Measurements from ENCODE around the gene RIGI.
"Not testable (repeated sequence)": the region's sequence is repeated elsewhere in the genome, so short reads cannot be mapped to it uniquely, and the experiment has no call there.

RIGI gene

DNA sequence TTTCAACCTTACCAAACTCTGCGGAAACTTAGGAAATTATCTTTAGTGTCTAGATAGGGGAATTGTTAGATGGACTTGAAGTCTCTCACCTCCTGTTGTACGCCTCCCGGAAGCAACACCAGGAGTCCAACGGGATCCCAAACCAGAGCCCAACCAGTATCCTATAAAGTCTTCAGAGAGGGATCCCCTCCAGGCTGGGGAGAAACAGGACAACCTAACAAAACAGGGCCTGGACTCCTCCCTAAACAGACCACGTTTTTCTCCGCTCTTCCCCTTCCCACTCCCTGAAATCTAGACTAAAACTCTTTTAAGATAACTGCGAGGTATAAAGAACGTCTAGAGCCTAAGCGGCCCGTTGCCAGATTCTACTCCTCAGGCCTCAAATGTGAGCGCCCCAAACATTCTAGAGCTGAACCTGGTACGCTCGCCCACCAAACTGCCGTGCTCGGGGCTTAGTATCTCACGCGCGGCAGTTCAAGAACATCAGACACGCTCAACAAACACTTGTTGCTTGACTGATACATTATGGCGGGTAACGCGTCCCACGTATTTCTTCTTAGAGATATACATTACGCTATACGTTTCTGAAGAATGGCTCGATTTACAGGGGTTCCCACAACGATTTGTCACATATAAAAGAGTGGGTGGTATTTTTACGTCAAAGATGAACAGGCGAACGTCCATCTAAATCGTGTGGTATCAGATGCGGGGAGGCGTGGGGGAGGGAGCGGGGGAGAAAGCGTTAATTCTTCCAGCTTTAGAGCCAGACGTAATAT, 25.5 kb upstream of the RIGI start:
- peak overlapping the region; percentile 96 for H2AFZ ChIP-seq (ENCODE audit: low read depth, low read length)
- H3K27me3 ChIP-seq (ENCODE audit: insufficient read depth, low read length): no peaks in the 10 kb centered on the region
- H3K4me1 ChIP-seq (ENCODE audit: insufficient read depth, low read length): peaks cover 12% of the 10 kb centered on the region
- peaks cover 3% of the 10 kb centered on the region for H3K9me3 ChIP-seq (ENCODE audit: low read length)
- peak overlapping the region; percentile 98 for H3K4me3 ChIP-seq (ENCODE audit: low read length)
- H3K36me3 ChIP-seq (ENCODE audit: insufficient read depth, low read length): peaks cover 20% of the 10 kb centered on the region

GRCh38 chr9:32550562-32551275, 24.7 kb upstream of the RIGI start:
- H3K36me3 ChIP-seq (ENCODE audit: insufficient read depth, low read length): peaks cover 17% of the 10 kb centered on the region
- H3K27me3 ChIP-seq (ENCODE audit: insufficient read depth, low read length): no peaks in the 10 kb centered on the region
- peaks cover 12% of the 10 kb centered on the region for H3K4me1 ChIP-seq (ENCODE audit: insufficient read depth, low read length)
- H3K9me3 ChIP-seq (ENCODE audit: low read length): peaks cover 3% of the 10 kb centered on the region
- peak overlapping the region; percentile 96 for H2AFZ ChIP-seq (ENCODE audit: low read depth, low read length)
- H3K4me3 ChIP-seq (ENCODE audit: low read length): peak overlapping the region; percentile 98

GRCh38 chr9:32550150-32550561, 24.2 kb upstream of the RIGI start:
- peak overlapping the region; percentile 98 for H3K4me3 ChIP-seq (ENCODE audit: low read length)
- no peaks in the 10 kb centered on the region for H3K27me3 ChIP-seq (ENCODE audit: insufficient read depth, low read length)
- H3K9me3 ChIP-seq (ENCODE audit: low read length): peaks cover 3% of the 10 kb centered on the region
- H3K4me1 ChIP-seq (ENCODE audit: insufficient read depth, low read length): peaks cover 12% of the 10 kb centered on the region
- peaks cover 12% of the 10 kb centered on the region for H3K36me3 ChIP-seq (ENCODE audit: insufficient read depth, low read length)
- H2AFZ ChIP-seq (ENCODE audit: low read depth, low read length): no peak overlapping the region

- H3K36me3 ChIP-seq (ENCODE audit: insufficient read depth, low read length): peaks cover 25% of the 10 kb centered on the region
- not testable (repeated sequence) for H3K4me3 ChIP-seq (ENCODE audit: low read length); H2AFZ ChIP-seq (ENCODE audit: low read depth, low read length); H3K27me3 ChIP-seq (ENCODE audit: insufficient read depth, low read length); H3K4me1 ChIP-seq (ENCODE audit: insufficient read depth, low read length); H3K9me3 ChIP-seq (ENCODE audit: low read length)
These were observed 22.2 kb upstream of the RIGI start for GRCh38 chr9:32548213-32548612.

- Histone ChIP-seq H3K9me3 (ENCODE audit: low read length) (peaks cover 3% of the 10 kb centered on the region), H2AFZ (ENCODE audit: low read depth, low read length) (no peak overlapping the region), H3K36me3 (ENCODE audit: insufficient read depth, low read length) (peaks cover 45% of the 10 kb centered on the region), H3K4me1 (ENCODE audit: insufficient read depth, low read length) (peaks cover 6% of the 10 kb centered on the region), H3K4me3 (ENCODE audit: low read length) (no peak overlapping the region), H3K27me3 (ENCODE audit: insufficient read depth, low read length) (no peaks in the 10 kb centered on the region)
These were observed 19.9 kb upstream of the RIGI start for GRCh38 chr9:32545884-32546283.

- no peaks in the 10 kb centered on the region for H3K4me1 ChIP-seq (ENCODE audit: insufficient read depth, low read length)
- no peak overlapping the region for H3K4me3 ChIP-seq (ENCODE audit: low read length)
- no peaks in the 10 kb centered on the region for H3K9me3 ChIP-seq (ENCODE audit: low read length)
- peaks cover 46% of the 10 kb centered on the region for H3K36me3 ChIP-seq (ENCODE audit: insufficient read depth, low read length)
- no peaks in the 10 kb centered on the region for H3K27me3 ChIP-seq (ENCODE audit: insufficient read depth, low read length)
- no peak overlapping the region for H2AFZ ChIP-seq (ENCODE audit: low read depth, low read length)
These were observed 17.1 kb upstream of the RIGI start for GRCh38 chr9:32543047-32543446.

GRCh38 chr9:32533816-32534215, 7.8 kb upstream of the RIGI start:
- Histone ChIP-seq H3K36me3 (ENCODE audit: insufficient read depth, low read length) (no peaks in the 10 kb centered on the region), H3K4me1 (ENCODE audit: insufficient read depth, low read length) (no peaks in the 10 kb centered on the region), H3K4me3 (ENCODE audit: low read length) (no peak overlapping the region), H2AFZ (ENCODE audit: low read depth, low read length) (no peak overlapping the region), H3K27me3 (ENCODE audit: insufficient read depth, low read length) (no peaks in the 10 kb centered on the region), H3K9me3 (ENCODE audit: low read length) (no peaks in the 10 kb centered on the region)

DNA sequence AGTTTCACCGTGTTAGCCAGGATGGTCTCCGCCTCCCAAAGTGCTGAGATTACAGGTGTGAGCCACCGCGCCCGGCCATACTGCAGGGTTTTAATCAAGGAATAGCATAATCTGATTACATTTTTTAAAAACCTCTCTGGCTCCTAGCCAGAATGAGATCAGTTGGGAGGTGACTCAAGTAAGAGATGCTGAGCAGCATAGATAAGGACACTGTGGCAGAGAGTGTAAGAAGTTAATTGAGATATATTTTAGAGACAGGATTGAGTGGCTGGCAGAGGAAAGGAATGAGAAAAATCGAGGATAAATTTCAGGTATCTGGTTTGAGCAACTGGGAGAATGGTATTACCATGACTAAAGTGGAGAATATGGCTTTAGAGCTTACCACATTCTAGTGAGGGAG, 7.3 kb upstream of the RIGI start:
- H3K4me1 ChIP-seq (ENCODE audit: insufficient read depth, low read length): no peaks in the 10 kb centered on the region
- H3K4me3 ChIP-seq (ENCODE audit: low read length): no peak overlapping the region
- no peak overlapping the region for H2AFZ ChIP-seq (ENCODE audit: low read depth, low read length)
- H3K27me3 ChIP-seq (ENCODE audit: insufficient read depth, low read length): no peaks in the 10 kb centered on the region
- no peaks in the 10 kb centered on the region for H3K9me3 ChIP-seq (ENCODE audit: low read length)
- H3K36me3 ChIP-seq (ENCODE audit: insufficient read depth, low read length): no peaks in the 10 kb centered on the region

DNA sequence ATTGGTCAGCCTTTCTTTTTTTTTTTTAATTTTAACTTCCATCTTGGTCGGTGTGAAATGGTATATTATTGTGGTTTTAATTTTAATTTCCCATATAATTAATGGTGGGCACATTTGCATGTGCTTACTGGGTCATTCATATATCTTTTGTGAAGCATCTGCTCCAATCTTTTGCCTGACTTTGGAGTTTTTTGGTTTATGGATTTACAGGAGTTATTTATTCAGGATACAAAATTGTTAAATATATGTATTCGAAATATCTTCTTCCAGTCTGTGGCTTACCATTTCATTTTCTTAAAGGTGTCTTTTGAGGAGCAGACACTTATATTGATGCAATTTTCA, 682 bp upstream of the RIGI start:
- H3K4me3 ChIP-seq (ENCODE audit: low read length): peak overlapping the region; percentile 90
- no peaks in the 10 kb centered on the region for H3K27me3 ChIP-seq (ENCODE audit: insufficient read depth, low read length)
- H3K36me3 ChIP-seq (ENCODE audit: insufficient read depth, low read length): no peaks in the 10 kb centered on the region
- no peaks in the 10 kb centered on the region for H3K9me3 ChIP-seq (ENCODE audit: low read length)
- H2AFZ ChIP-seq (ENCODE audit: low read depth, low read length): peak overlapping the region; percentile 58
- peaks cover 22% of the 10 kb centered on the region for H3K4me1 ChIP-seq (ENCODE audit: insufficient read depth, low read length)

GRCh38 chr9:32525709-32526030, 326 bp downstream of the RIGI start:
- Histone ChIP-seq H3K4me1 (ENCODE audit: insufficient read depth, low read length) (peaks cover 22% of the 10 kb centered on the region), H3K36me3 (ENCODE audit: insufficient read depth, low read length) (no peaks in the 10 kb centered on the region), H3K9me3 (ENCODE audit: low read length) (no peaks in the 10 kb centered on the region), H3K27me3 (ENCODE audit: insufficient read depth, low read length) (no peaks in the 10 kb centered on the region), H3K4me3 (ENCODE audit: low read length) (peak overlapping the region; percentile 90), H2AFZ (ENCODE audit: low read depth, low read length) (peak overlapping the region; percentile 58)

GRCh38 chr9:32524892-32525708, 896 bp downstream of the RIGI start:
- H3K36me3 ChIP-seq (ENCODE audit: insufficient read depth, low read length): no peaks in the 10 kb centered on the region

DNA sequence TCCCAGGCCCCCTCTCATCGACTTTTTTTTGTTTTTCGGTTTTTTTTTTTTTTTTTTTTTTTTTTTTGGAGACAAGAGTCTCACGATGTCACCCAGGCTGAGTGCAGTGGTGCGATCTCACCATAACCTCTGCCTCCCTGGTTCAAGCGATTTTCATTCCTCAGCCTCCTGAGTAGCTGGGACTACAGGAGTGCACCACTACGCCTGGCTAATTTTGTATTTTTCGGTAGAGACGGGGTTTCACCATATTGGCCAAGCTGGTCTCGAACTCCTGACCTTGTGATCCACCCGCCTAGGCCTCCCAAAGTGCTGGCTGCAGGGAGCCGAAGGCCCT, 1.5 kb downstream of the RIGI start:
- not testable (repeated sequence) for H3K36me3 ChIP-seq (ENCODE audit: insufficient read depth, low read length); H2AFZ ChIP-seq (ENCODE audit: low read depth, low read length); H3K9me3 ChIP-seq (ENCODE audit: low read length); H3K27me3 ChIP-seq (ENCODE audit: insufficient read depth, low read length); H3K4me3 ChIP-seq (ENCODE audit: low read length)
- H3K4me1 ChIP-seq (ENCODE audit: insufficient read depth, low read length): peaks cover 22% of the 10 kb centered on the region

More at GRCh38 chr9:32524892-32525708, 896 bp downstream of the RIGI start:
- Histone ChIP-seq H3K9me3 (ENCODE audit: low read length) (no peaks in the 10 kb centered on the region), H3K4me1 (ENCODE audit: insufficient read depth, low read length) (peaks cover 22% of the 10 kb centered on the region), H3K4me3 (ENCODE audit: low read length) (peak overlapping the region; percentile 90), H2AFZ (ENCODE audit: low read depth, low read length) (peak overlapping the region; percentile 58), H3K27me3 (ENCODE audit: insufficient read depth, low read length) (no peaks in the 10 kb centered on the region)

DNA sequence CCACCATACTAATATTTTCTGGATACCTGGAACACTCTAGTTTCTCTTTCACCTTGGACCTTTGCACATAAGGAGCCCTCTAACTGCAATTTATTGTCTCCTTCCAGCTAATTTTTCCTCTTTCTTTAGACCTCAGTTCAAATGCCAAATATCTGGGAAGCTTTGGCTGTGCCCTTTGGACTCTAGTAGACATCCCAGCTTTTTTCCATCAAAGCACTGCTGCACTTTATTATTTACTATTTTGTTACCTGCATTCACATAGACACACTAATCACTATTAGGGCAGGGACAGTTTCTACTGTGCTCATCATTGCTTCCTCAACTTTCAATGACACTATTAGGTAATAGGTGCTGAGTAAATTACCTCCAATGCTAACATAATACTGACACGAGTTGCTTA, 2.1 kb downstream of the RIGI start:
- H2AFZ ChIP-seq (ENCODE audit: low read depth, low read length): no peak overlapping the region

More for the DNA sequence above, 2.1 kb downstream of the RIGI start:
- Histone ChIP-seq H3K9me3 (ENCODE audit: low read length) (no peaks in the 10 kb centered on the region), H3K36me3 (ENCODE audit: insufficient read depth, low read length) (no peaks in the 10 kb centered on the region), H3K27me3 (ENCODE audit: insufficient read depth, low read length) (no peaks in the 10 kb centered on the region), H3K4me1 (ENCODE audit: insufficient read depth, low read length) (peaks cover 22% of the 10 kb centered on the region), H3K4me3 (ENCODE audit: low read length) (no peak overlapping the region)

Data from neuron (in vitro differentiated cells).